Measurements from ENCODE around the gene SPINK8.

DNA sequence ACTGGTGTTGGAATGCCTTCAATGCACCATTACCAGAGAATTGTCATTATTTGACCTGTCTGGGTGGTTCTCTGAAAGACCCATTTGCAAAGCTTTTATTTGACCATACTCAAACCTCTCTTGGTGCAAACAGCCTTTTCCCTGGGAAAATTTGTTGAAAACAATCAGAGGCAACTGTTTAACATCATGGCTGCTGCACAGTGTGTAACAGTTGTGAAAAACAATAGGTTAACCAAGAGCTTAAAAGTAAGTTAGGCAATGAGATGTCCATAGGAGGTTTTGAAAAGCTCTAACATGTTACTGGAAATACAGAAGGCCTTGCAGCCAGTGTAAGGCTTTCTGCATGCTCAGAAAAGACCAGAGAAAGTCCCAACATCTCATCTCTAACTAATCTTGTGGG, 18.9 kb downstream of the SPINK8 start:
- TF ChIP-seq, protein P1, sequence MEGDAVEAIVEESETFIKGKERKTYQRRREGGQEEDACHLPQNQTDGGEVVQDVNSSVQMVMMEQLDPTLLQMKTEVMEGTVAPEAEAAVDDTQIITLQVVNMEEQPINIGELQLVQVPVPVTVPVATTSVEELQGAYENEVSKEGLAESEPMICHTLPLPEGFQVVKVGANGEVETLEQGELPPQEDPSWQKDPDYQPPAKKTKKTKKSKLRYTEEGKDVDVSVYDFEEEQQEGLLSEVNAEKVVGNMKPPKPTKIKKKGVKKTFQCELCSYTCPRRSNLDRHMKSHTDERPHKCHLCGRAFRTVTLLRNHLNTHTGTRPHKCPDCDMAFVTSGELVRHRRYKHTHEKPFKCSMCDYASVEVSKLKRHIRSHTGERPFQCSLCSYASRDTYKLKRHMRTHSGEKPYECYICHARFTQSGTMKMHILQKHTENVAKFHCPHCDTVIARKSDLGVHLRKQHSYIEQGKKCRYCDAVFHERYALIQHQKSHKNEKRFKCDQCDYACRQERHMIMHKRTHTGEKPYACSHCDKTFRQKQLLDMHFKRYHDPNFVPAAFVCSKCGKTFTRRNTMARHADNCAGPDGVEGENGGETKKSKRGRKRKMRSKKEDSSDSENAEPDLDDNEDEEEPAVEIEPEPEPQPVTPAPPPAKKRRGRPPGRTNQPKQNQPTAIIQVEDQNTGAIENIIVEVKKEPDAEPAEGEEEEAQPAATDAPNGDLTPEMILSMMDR (IDR thresholded peaks at IDR 0.05) = no peak
- TF ChIP-seq POLR2A (IDR thresholded peaks at IDR 0.05) = no peak
